ENCODE measurements around the gene COL5A3. TPM values are rescaled to one million over a fixed set of nuclear protein-coding genes. Genes with fewer than 3 reads are reported as not detected.

Gene COL5A3
- total RNA-seq, 1 donor from 2014 or later: 0.05 TPM

GRCh38 chr19:9968820-9969687 lies 41.2 kb downstream of the COL5A3 start:
- Mint-ChIP-seq H3K27ac (ENCODE audit: unreplicated experiment) (no peak overlapping the region), H3K4me1 (ENCODE audit: unreplicated experiment) (no peaks in the 10 kb centered on the region), H3K36me3 (ENCODE audit: low read depth, unreplicated experiment) (peaks cover 4% of the 10 kb centered on the region), H3K9me3 (ENCODE audit: unreplicated experiment) (no peaks in the 10 kb centered on the region), H3K27me3 (ENCODE audit: unreplicated experiment) (peaks cover 16% of the 10 kb centered on the region), H3K4me3 (ENCODE audit: unreplicated experiment) (no peak overlapping the region)
- no peak for TF ChIP-seq CTCF (IDR thresholded peaks at IDR 0.05; ENCODE audit: unreplicated experiment)
- no peak for DNase-seq (ENCODE audit: low spot score)

GRCh38 chr19:9967326-9967725 lies 43.0 kb downstream of the COL5A3 start:
- Mint-ChIP-seq H3K4me1 (ENCODE audit: unreplicated experiment) (no peaks in the 10 kb centered on the region), H3K36me3 (ENCODE audit: low read depth, unreplicated experiment) (peaks cover 4% of the 10 kb centered on the region), H3K9me3 (ENCODE audit: unreplicated experiment) (no peaks in the 10 kb centered on the region), H3K27me3 (ENCODE audit: unreplicated experiment) (peaks cover 16% of the 10 kb centered on the region), H3K4me3 (ENCODE audit: unreplicated experiment) (peak overlapping the region; percentile 9), H3K27ac (ENCODE audit: unreplicated experiment) (no peak overlapping the region)
- no peak for DNase-seq (ENCODE audit: low spot score)
- TF ChIP-seq CTCF (IDR thresholded peaks at IDR 0.05; ENCODE audit: unreplicated experiment): no peak

GRCh38 chr19:9966448-9966847 lies 43.9 kb downstream of the COL5A3 start:
- DNase-seq (ENCODE audit: low spot score): peak; percentile 8
- no peaks in the 10 kb centered on the region for H3K4me1 Mint-ChIP-seq (ENCODE audit: unreplicated experiment)
- peaks cover 16% of the 10 kb centered on the region for H3K27me3 Mint-ChIP-seq (ENCODE audit: unreplicated experiment)
- H3K4me3 Mint-ChIP-seq (ENCODE audit: unreplicated experiment): no peak overlapping the region
- no peaks in the 10 kb centered on the region for H3K9me3 Mint-ChIP-seq (ENCODE audit: unreplicated experiment)
- peaks cover 4% of the 10 kb centered on the region for H3K36me3 Mint-ChIP-seq (ENCODE audit: low read depth, unreplicated experiment)
- H3K27ac Mint-ChIP-seq (ENCODE audit: unreplicated experiment): no peak overlapping the region
- TF ChIP-seq CTCF (IDR thresholded peaks at IDR 0.05; ENCODE audit: unreplicated experiment): no peak

GRCh38 chr19:9966024-9966423 lies 44.3 kb downstream of the COL5A3 start:
- Mint-ChIP-seq H3K4me3 (ENCODE audit: unreplicated experiment) (no peak overlapping the region), H3K36me3 (ENCODE audit: low read depth, unreplicated experiment) (peaks cover 4% of the 10 kb centered on the region), H3K4me1 (ENCODE audit: unreplicated experiment) (no peaks in the 10 kb centered on the region), H3K27me3 (ENCODE audit: unreplicated experiment) (peaks cover 16% of the 10 kb centered on the region), H3K27ac (ENCODE audit: unreplicated experiment) (no peak overlapping the region), H3K9me3 (ENCODE audit: unreplicated experiment) (no peaks in the 10 kb centered on the region)
- TF ChIP-seq CTCF (IDR thresholded peaks at IDR 0.05; ENCODE audit: unreplicated experiment): no peak
- DNase-seq (ENCODE audit: low spot score): no peak

GRCh38 chr19:9962623-9963290 lies 47.5 kb downstream of the COL5A3 start:
- Mint-ChIP-seq H3K4me1 (ENCODE audit: unreplicated experiment) (no peaks in the 10 kb centered on the region), H3K4me3 (ENCODE audit: unreplicated experiment) (no peak overlapping the region), H3K9me3 (ENCODE audit: unreplicated experiment) (no peaks in the 10 kb centered on the region), H3K27me3 (ENCODE audit: unreplicated experiment) (peaks cover 11% of the 10 kb centered on the region), H3K36me3 (ENCODE audit: low read depth, unreplicated experiment) (peaks cover 4% of the 10 kb centered on the region), H3K27ac (ENCODE audit: unreplicated experiment) (no peak overlapping the region)
- TF ChIP-seq CTCF (IDR thresholded peaks at IDR 0.05; ENCODE audit: unreplicated experiment): no peak
- DNase-seq (ENCODE audit: low spot score): no peak

Measured in endothelial cell (in vitro differentiated cells).